Neural progenitor cell (in vitro differentiated cells): ENCODE results near the gene ZNF485. TPM values are rescaled to one million over a fixed set of nuclear protein-coding genes. Genes with fewer than 3 reads are reported as not detected.
"Not testable (repeated sequence)": the region's sequence is repeated elsewhere in the genome, so short reads cannot be mapped to it uniquely, and the experiment has no call there.

Experiments used
- DNase-seq: peaks from one replicate; pipeline ENCODE4 v3.0.0-alpha.2; 2016; ENCODE audit warnings: low spot score
- H2AFZ ChIP-seq: fragments of 200-600 bp; sonication (generic); replicated peaks from 2 replicates; pipeline ENCODE4 v1.6.1; 2016; ENCODE audit warnings: antibody characterized with exemption
- H3F3A ChIP-seq: fragments of 200-600 bp; sonication (generic); 2 replicates; pipeline ENCODE4 v1.6.1; 2016; ENCODE audit warnings: antibody characterized with exemption, low read depth
- H3K27ac ChIP-seq: fragments of 200-600 bp; sonication (generic); 2 replicates; pipeline ENCODE4 v1.5.1; 2016; ENCODE audit warnings: mild to moderate bottlenecking
- H3K27me3 ChIP-seq: fragments of 200-600 bp; sonication (generic); 2 replicates; pipeline ENCODE4 v1.6.1; 2016; ENCODE audit warnings: mild to moderate bottlenecking, moderate library complexity
- H3K36me3 ChIP-seq: fragments of 200-600 bp; sonication (generic); 2 replicates; pipeline ENCODE4 v1.5.1; 2016
- H3K4me1 ChIP-seq: fragments of 200-600 bp; sonication (generic); 2 replicates; pipeline ENCODE4 v1.6.1; 2016; ENCODE audit warnings: mixed run types
- H3K4me2 ChIP-seq: fragments of 200-600 bp; sonication (generic); 2 replicates; pipeline ENCODE4 v1.6.1; 2016
- H3K4me3 ChIP-seq: fragments of 200-600 bp; sonication (generic); 2 replicates; pipeline ENCODE4 v1.5.1; 2016
- H3K79me2 ChIP-seq: fragments of 200-600 bp; sonication (generic); 2 replicates; pipeline ENCODE4 v1.6.1; 2016; ENCODE audit warnings: low read depth
- H3K9ac ChIP-seq: fragments of 200-600 bp; sonication (generic); 2 replicates; pipeline ENCODE4 v1.6.1; 2016
- H3K9me3 ChIP-seq: fragments of 200-600 bp; sonication (generic); 2 replicates; pipeline ENCODE4 v1.5.1; 2016; ENCODE audit warnings: low read depth
- H4K20me1 ChIP-seq: fragments of 200-600 bp; sonication (generic); 2 replicates; pipeline ENCODE4 v1.6.1; 2016; ENCODE audit warnings: low read depth
- H3K27ac Mint-ChIP-seq: 3 replicates; pipeline ENCODE4 v1.8.0; 2021; ENCODE audit warnings: mixed read lengths
- H3K27me3 Mint-ChIP-seq: 2 replicates; pipeline ENCODE4 v1.8.0; 2022; ENCODE audit warnings: low read depth, mild to moderate bottlenecking, inconsistent platforms, moderate library complexity, mixed read lengths; ENCODE audit not compliant: insufficient read depth
- H3K36me3 Mint-ChIP-seq: 3 replicates; pipeline ENCODE4 v1.8.0; 2021; ENCODE audit warnings: mixed read lengths
- H3K4me1 Mint-ChIP-seq: 3 replicates; pipeline ENCODE4 v1.8.0; 2021; ENCODE audit warnings: mixed read lengths
- H3K4me3 Mint-ChIP-seq: 3 replicates; pipeline ENCODE4 v1.8.0; 2021; ENCODE audit warnings: mild to moderate bottlenecking, moderate library complexity, mixed read lengths
- H3K9me3 Mint-ChIP-seq: 3 replicates; pipeline ENCODE4 v1.8.0; 2020; ENCODE audit warnings: mixed read lengths
- EZH2 ChIP-seq: fragments of 200-600 bp; sonication (generic); IDR thresholded peaks from 2 replicates; pipeline ENCODE4 v1.6.1; 2017; ENCODE audit warnings: antibody characterized with exemption, mild to moderate bottlenecking, moderate library complexity
- EZH2phosphoT487 ChIP-seq: fragments of 200-600 bp; sonication (generic); IDR thresholded peaks from 2 replicates; pipeline ENCODE4 v1.6.1; 2017; ENCODE audit warnings: antibody characterized with exemption
- total RNA-seq: library from RNA; depleted of rRNA; stranded (reverse); fragments of >200 nt; gene quantifications from 2 replicates; pipeline ENCODE4 v1.2.3, GENCODE V29; 2015; ENCODE audit warnings: low replicate concordance
- TF ChIP-seq, protein P1 (sequence below): fragments of 200-600 bp; sonication (generic); IDR thresholded peaks from 2 replicates; pipeline ENCODE4 v1.5.1; 2017; ENCODE audit warnings: antibody characterized with exemption, mild to moderate bottlenecking

ZNF485 gene
- total RNA-seq, 1 donor from 2014 or later = 4.7 TPM

DNA sequence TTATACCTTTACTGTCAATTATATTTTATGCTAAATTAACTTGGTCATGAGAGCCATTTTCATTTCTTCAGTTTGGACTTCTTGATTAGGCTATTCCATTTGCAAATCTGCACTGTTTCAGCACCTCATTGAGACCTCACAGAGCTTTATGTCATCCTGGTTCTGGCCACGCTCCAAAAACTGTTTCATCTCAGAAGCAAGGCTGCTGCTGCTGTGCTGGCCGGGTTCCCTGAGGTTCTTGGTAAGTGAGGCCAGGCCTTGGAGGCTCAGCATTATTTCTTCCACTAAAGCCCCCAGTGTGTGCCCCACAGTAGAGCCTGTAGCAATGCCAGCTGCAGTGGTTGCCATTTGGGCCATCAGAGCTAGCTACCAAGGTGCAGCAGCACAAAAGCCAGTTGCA, 7.8 kb upstream of the ZNF485 start:
- Histone ChIP-seq H3K36me3 (no peaks in the 10 kb centered on the region), H2AFZ (no peak overlapping the region)

DNA sequence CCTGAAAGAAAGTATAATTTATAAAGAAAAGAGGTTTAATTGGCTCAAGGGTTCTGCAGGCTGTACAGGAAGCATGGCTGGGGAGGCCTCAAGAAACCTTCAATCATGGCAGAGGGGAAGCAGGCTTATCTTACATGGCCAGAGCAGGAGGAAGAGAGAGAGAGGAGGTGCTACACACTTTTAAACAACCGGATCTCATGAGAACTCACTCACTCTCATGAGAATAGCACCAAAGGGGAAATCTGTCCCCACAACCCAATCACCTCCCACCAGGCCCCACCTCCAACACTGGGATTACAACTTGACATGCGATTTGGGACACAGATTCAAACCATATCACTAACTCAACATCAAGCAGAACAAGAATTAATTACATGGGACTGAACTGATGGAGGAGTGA, 6.9 kb upstream of the ZNF485 start:
- Histone ChIP-seq H3K4me1 (no peaks in the 10 kb centered on the region), H3K36me3 (no peaks in the 10 kb centered on the region), H4K20me1 (no peaks in the 10 kb centered on the region), H3K9ac (no peak overlapping the region), H3F3A (no peaks in the 10 kb centered on the region), H3K27me3 (peaks cover 7% of the 10 kb centered on the region), H3K4me3 (no peak overlapping the region), H3K4me2 (no peak overlapping the region), H3K79me2 (no peaks in the 10 kb centered on the region), H3K27ac (no peak overlapping the region), H2AFZ (no peak overlapping the region), H3K9me3 (no peaks in the 10 kb centered on the region)
- peaks cover 9% of the 10 kb centered on the region for H3K4me1 Mint-ChIP-seq
- peaks cover 4% of the 10 kb centered on the region for H3K9me3 Mint-ChIP-seq
- H3K36me3 Mint-ChIP-seq = no peaks in the 10 kb centered on the region
- no peak overlapping the region for H3K27ac Mint-ChIP-seq
- TF ChIP-seq EZH2 (no peak), EZH2phosphoT487 (no peak)
- TF ChIP-seq, protein P1, sequence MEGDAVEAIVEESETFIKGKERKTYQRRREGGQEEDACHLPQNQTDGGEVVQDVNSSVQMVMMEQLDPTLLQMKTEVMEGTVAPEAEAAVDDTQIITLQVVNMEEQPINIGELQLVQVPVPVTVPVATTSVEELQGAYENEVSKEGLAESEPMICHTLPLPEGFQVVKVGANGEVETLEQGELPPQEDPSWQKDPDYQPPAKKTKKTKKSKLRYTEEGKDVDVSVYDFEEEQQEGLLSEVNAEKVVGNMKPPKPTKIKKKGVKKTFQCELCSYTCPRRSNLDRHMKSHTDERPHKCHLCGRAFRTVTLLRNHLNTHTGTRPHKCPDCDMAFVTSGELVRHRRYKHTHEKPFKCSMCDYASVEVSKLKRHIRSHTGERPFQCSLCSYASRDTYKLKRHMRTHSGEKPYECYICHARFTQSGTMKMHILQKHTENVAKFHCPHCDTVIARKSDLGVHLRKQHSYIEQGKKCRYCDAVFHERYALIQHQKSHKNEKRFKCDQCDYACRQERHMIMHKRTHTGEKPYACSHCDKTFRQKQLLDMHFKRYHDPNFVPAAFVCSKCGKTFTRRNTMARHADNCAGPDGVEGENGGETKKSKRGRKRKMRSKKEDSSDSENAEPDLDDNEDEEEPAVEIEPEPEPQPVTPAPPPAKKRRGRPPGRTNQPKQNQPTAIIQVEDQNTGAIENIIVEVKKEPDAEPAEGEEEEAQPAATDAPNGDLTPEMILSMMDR = no peak
- H3K27me3 Mint-ChIP-seq = peaks cover 8% of the 10 kb centered on the region
- DNase-seq = no peak
- no peak overlapping the region for H3K4me3 Mint-ChIP-seq

More for the DNA sequence above, 7.8 kb upstream of the ZNF485 start:
- no peaks in the 10 kb centered on the region for H4K20me1 ChIP-seq
- DNase-seq = no peak
- H3F3A ChIP-seq = no peaks in the 10 kb centered on the region
- no peaks in the 10 kb centered on the region for H3K4me1 ChIP-seq
- no peak overlapping the region for H3K27ac Mint-ChIP-seq
- H3K9me3 ChIP-seq = no peaks in the 10 kb centered on the region
- no peak overlapping the region for H3K4me2 ChIP-seq
- no peak for TF ChIP-seq EZH2
- TF ChIP-seq EZH2phosphoT487 = no peak
- TF ChIP-seq, protein P1 = no peak
- H3K36me3 Mint-ChIP-seq = no peaks in the 10 kb centered on the region
- peaks cover 9% of the 10 kb centered on the region for H3K4me1 Mint-ChIP-seq
- no peak overlapping the region for H3K4me3 ChIP-seq
- peaks cover 6% of the 10 kb centered on the region for H3K9me3 Mint-ChIP-seq
- no peak overlapping the region for H3K9ac ChIP-seq
- H3K27me3 Mint-ChIP-seq = peaks cover 5% of the 10 kb centered on the region
- H3K79me2 ChIP-seq = no peaks in the 10 kb centered on the region
- H3K27me3 ChIP-seq = peaks cover 5% of the 10 kb centered on the region
- no peak overlapping the region for H3K4me3 Mint-ChIP-seq
- no peak overlapping the region for H3K27ac ChIP-seq

DNA sequence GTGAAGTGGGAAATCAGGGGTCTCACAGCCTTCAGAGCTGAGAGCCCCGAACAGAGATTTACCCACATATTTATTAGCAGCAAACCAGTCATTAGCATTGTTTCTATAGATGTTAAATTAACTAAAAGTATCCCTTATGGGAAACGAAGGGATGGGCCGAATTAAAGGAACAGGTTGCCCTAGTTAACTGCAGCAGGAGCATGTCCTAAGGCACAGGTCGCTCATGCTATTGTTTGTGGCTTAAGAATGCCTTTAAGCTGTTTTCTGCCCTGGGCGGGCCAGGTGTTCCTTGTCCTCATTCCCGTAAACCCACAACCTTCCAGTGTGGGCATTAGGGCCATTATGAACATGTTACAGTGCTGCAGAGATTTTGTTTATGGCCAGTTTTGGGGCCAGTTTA, 4.7 kb upstream of the ZNF485 start:
- H3K27ac ChIP-seq, H3F3A ChIP-seq, H3K27ac Mint-ChIP-seq, H2AFZ ChIP-seq, H3K9me3 ChIP-seq, H3K4me1 Mint-ChIP-seq, H3K27me3 Mint-ChIP-seq, H3K36me3 ChIP-seq, H3K4me3 Mint-ChIP-seq, H3K36me3 Mint-ChIP-seq, H3K79me2 ChIP-seq, H4K20me1 ChIP-seq, DNase-seq, H3K9ac ChIP-seq, H3K4me2 ChIP-seq, H3K4me1 ChIP-seq, H3K27me3 ChIP-seq, H3K4me3 ChIP-seq: not testable (repeated sequence)
- H3K9me3 Mint-ChIP-seq = peaks cover 11% of the 10 kb centered on the region

DNA sequence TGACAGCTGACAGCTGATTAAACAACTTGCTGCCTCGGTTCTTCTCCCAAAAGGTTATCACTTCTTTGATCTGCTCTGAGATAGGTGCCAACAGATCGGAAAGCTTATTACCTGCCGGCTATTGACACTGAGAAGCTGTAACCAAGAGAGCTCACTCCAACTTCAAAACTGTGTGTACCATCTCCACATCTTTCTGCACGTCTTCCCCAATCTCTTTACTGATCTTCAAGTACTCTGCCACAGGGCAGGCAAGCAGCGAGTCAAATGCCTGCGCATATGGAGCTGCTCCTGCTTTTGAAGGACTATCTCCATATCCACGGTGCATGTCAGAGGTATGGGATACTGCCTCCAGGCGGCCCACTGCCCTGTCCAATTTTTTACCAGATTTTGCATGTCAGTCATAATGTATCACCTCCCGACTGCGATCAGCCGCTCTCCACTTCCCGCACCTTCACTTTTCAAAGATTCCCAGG, 352 bp upstream of the ZNF485 start:
- Histone ChIP-seq H3K4me2 (peak overlapping the region; percentile 97), H4K20me1 (no peaks in the 10 kb centered on the region), H3K27me3 (peaks cover 7% of the 10 kb centered on the region), H3K4me1 (peaks cover 8% of the 10 kb centered on the region), H3F3A (no peaks in the 10 kb centered on the region), H3K36me3 (no peaks in the 10 kb centered on the region), H3K79me2 (no peaks in the 10 kb centered on the region), H2AFZ (peak overlapping the region; percentile 93), H3K9me3 (no peaks in the 10 kb centered on the region), H3K4me3 (peak overlapping the region; percentile 61), H3K27ac (no peak overlapping the region), H3K9ac (no peak overlapping the region)
- peaks cover 8% of the 10 kb centered on the region for H3K27me3 Mint-ChIP-seq
- H3K27ac Mint-ChIP-seq = no peak overlapping the region
- DNase-seq = no peak
- peaks cover 10% of the 10 kb centered on the region for H3K4me1 Mint-ChIP-seq
- peak overlapping the region; percentile 87 for H3K4me3 Mint-ChIP-seq
- TF ChIP-seq EZH2 (no peak), EZH2phosphoT487 (no peak)
- TF ChIP-seq, protein P1 = no peak
- H3K9me3 Mint-ChIP-seq = peaks cover 7% of the 10 kb centered on the region
- H3K36me3 Mint-ChIP-seq = peaks cover 17% of the 10 kb centered on the region
